Prostate gland (tissue), 2 donors: ENCODE data around the gene FAM200A.

Experiments
- CTCF ChIP-seq, 4 experiments: fragments of 200-600 bp in 2 of 4; fragments of 450-650 bp in 2 of 4; sonication (generic) in 2 of 4; IDR thresholded peaks; 1 replicate in 3 of 4; 2 replicates in 1 of 4; pipeline ENCODE4 v1.5.1; 2016 to 2019; ENCODE audit warnings: antibody characterized with exemption in 4 of 4, mild to moderate bottlenecking in 2 of 4, moderate library complexity in 2 of 4
- POLR2A ChIP-seq: fragments of 450-650 bp; IDR thresholded peaks from one replicate; pipeline ENCODE4 v1.6.1; 2016; ENCODE audit warnings: antibody characterized with exemption, mild to moderate bottlenecking

GRCh38 chr7:99557196-99557607, 5.3 kb upstream of the FAM200A start:
- TF ChIP-seq POLR2A, result no peak
- no peak for TF ChIP-seq CTCF (IDR thresholded peaks at IDR 0.05)
